Left hindlimb (tissue), 1 donor: ENCODE data around the gene CNNM2.
"Not testable (repeated sequence)": the region's sequence is repeated elsewhere in the genome, so short reads cannot be mapped to it uniquely, and the experiment has no call there.

Experiments
- DNase-seq: peaks from one replicate; pipeline ENCODE4 v3.0.0-alpha.2; 2018

CNNM2 gene

DNA sequence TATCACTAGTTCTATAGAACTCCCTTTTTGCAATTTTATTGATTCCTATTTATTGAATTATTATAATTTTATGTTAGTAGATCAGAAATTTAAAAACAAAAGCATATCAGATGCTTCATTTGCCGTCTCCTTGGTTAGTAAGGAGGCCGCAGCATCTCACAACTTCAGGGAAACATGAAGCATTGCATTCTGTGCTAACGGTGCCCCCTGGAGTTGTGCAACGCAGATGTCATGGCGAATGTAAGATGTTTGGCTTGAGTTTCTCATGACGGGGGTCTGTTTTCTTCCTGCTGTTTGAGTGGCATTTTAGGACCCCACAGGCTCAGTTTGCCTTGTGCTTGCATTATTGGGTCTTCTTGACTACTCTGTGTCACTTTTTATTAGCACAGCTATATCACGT is 124.8 kb downstream of the CNNM2 start:
- DNase-seq: no peak

DNA sequence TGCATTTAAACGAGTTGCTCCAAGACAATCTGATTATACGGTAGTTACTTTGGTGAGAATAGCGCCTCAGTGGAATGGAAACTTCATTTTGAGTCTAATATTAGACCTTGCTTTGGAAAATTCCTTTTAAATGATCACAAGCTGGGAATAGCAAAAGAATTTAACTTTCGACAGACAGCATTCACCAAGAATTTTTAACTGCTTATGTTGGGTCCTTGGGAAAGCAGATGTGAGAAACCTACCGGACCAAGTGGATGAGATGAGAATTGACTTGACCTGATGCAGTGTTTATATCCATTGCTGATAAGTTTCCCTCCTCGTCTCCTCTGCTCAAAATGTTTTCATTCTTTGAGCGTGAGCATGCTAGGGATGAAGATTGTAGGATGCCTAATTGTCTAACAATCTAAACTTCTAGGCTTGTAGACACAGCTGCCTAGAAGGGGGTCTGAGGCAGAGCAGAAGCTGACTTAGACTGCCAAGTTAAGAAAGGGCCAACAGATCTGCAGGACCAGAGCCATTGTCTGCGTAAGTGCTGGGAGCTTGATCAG is 126.9 kb downstream of the CNNM2 start:
- no peak for DNase-seq

DNA sequence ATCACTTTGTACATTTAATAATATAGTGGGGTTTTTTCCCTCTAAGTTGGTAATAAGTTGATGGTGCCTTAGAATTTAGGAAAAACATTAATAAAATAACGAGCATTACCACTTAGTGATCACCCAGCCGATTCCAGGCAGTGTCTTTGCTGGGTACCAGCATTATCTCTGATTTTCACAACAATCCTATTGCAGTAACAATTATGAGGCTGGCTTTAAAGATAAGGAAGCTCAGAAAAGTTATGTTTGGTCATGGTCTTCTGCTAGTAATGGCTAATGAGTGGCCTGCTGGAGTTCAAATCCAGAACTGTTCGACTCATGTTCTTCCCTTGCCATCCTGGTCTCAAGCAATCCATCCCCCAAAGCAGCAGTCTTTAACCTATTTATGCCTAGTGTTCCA is 127.9 kb downstream of the CNNM2 start:
- no peak for DNase-seq

DNA sequence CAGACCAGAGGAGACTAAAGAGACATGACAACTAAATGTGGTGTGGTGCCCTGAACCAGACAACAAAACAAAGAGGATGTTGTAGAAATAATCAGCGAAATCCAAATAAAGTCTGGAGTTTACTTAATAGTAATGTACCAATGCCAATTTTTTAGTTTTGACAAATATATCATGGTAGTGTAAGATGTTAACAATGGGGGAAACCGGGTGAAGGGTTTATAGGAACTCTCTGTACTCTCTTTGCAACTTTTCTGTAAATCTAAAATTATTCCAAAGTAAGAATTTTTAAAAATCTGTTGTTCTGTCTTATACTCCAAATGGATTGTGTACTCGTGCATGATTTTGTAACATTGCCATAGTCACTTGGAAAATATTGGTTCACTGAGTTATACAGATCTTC is 129.3 kb downstream of the CNNM2 start:
- no peak for DNase-seq

DNA sequence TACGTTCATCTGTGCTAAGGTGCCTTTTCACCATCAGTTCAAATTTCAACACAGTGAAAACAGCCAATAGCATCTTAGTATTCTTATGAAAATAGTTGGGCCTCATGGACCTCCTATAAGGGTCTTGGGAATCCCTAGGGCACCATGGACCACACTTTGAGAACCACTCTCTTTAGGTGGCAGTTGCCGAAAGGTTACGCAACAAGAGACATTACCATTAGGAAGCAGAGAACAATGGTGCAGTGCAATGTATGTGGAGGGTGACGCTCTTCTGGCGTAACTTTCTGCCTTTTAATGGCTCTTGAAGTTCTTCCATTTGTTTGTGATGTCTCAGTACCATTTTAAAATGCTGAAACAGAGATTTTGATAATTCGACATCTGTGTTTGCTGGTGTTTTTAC is 131.1 kb downstream of the CNNM2 start:
- no peak for DNase-seq

DNA sequence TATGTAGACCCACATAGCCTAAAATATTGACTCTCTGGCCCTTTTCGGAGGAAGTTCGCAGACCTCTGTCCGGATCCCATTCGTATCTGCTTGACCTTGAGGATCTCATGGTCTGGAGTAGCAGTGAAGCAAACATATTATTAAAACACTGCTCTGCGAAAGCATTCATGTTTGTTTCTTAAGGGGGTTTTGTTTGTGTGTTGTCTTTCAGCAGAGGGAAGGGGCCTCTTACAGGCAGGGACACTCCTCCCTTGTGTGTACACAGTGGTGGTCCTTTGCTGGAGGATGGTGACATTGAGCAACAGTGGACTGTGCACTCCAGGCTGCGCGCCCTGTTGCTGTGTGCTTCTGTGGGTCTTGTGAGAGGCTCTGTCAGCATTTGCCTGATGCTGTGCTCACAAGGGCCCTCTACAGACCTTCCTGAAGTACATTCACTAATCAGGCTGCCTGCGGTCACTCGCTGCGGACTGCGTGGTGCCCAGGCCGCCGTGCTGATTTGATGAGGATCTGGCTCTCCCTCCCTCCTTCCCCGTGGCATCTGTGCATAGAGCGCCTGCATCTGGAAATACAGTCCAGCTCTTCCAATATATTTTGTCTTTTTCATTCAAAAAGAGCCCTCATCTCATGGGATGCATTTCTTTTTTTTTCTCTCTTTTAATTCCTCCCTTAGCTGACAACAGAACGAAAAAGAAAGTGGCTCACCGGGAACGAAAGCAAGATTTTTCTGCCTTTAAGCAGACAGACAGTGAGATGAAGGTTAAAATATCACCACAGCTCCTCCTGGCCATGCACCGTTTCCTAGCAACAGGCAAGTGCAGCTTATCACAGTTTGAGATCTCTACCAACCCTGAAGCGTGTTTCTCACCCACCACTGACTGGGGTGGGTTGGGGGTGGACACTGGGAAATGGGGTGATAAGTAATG is 135.8 kb downstream of the CNNM2 start:
- peak; percentile 49 for DNase-seq

DNA sequence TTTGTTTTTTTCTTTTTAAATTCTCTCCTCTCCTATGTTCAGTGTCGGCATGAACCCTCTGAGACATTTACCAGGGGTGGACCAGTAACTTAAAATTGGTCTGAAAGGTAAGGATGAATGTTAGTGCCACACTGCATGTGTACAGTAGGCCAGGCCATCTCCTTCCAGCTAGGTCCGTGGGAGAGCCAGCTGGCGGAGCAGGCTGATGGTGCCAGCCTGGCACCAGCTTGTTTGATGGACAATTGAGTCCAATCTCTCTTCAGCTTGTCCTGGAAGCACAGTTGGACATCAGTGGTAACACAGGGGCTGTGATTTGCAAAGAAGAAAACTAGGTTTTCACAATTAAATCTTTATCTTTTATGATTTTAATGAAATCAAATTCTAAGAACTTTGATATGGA is 136.5 kb downstream of the CNNM2 start:
- DNase-seq: no peak

DNA sequence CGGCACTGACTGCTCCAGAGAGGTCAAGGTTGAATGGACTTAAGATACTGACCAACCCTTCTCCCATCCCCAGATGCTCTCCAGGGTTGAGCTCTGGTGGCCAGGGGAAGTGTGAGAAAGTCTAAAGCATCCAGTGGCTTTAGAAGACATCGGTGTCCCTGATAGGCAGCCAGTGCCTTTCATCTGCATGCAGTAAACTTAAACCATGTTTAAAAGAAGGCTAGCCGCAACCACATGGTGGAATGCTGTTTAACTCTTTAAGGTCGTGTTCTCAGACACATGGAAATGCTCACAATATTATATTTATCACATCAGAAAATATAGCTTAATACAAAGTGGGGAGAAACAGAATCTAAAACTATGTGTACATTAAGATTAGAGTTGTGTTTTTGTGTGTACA is 137.0 kb downstream of the CNNM2 start:
- DNase-seq: no peak

DNA sequence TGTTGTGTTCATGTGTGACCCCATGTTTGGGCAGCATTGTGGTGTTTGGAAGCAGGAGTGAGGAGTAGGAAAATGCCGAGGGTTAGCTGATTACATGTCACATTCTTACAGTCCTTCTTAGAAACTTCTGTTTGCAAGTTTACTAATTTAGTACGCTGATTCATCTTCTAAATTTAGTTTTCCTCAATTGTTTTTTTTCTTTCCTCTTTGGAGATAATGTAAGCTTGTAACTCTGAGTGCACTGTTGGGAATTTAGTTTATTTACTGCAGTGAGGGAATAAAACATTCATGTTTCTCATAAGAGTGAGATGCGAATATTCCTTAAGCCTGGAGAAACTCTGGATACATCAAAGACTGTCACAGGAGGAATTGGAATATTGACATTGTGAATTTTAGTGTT is 139.9 kb downstream of the CNNM2 start:
- DNase-seq: no peak

DNA sequence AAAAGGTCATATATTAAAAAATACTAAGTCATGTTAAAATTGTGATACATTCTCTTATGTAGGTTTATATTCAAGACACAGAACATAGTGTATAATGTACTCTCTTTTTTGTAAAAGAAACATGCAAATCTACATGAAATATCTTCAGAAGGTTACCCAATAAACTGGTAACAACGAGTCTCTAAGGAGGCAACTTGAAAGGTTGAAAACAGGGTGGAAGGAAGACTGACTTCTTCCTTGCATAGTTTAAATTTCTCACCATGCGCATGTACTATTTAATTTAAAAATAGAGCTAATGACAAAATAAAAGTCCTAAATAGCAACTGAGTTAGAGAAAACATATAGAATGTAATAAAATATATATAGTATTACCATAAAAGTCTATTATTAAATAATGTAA is 142.5 kb downstream of the CNNM2 start:
- DNase-seq: no peak

DNA sequence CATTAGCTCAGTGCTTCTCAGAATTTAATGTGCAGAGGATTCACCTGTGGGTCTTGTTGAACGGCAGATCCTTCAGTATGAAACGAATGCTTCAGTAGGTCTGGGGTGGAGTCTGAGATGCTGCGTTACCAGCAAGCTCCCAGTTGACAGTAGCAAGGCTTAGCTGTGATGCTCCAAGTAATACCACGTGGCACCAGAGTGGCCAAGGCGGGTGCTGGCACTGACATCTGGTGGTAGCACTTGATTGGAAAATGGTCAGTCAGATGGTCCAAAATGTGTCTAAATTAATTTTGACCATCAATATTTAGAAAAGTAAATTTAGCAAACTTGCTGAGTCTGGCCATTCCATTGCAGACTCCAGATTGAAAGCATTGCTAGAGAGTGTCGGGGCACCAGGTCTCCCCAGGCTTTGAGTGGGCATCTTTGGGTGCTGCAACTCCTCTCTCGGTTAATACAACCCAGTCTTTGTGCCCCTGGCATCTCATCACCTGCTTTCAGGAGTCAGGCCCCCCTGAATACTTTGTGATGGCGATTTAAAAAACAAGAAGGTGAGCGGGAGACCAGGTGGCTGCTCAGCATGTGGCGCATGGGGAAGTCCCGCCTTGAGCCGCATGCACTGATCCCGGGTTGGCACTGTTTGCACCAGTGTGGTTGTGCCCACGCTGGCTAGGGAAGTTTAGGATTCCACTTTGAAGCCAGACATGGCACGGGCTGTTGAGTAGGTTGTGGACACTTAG is 144.9 kb downstream of the CNNM2 start:
- no peak for DNase-seq

DNA sequence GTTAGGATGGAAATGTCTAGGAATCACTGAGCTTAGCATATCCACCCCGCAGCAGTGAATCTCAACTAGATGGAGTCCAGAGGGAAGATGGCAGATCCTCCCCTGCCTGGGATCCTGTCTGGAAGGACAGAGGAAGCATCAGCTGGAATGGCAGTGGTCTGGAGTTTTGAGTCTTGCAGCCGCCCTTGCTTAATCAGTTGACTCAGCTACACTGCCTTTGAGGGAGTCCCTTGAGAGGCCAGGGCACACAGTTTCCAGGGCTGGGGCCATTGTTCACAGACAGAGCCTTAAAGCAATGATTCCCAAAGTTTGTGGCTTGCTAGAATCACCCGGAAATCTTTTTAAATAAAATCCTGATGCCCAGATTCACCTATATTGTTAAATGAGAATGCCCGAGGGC is 146.9 kb downstream of the CNNM2 start:
- no peak for DNase-seq

DNA sequence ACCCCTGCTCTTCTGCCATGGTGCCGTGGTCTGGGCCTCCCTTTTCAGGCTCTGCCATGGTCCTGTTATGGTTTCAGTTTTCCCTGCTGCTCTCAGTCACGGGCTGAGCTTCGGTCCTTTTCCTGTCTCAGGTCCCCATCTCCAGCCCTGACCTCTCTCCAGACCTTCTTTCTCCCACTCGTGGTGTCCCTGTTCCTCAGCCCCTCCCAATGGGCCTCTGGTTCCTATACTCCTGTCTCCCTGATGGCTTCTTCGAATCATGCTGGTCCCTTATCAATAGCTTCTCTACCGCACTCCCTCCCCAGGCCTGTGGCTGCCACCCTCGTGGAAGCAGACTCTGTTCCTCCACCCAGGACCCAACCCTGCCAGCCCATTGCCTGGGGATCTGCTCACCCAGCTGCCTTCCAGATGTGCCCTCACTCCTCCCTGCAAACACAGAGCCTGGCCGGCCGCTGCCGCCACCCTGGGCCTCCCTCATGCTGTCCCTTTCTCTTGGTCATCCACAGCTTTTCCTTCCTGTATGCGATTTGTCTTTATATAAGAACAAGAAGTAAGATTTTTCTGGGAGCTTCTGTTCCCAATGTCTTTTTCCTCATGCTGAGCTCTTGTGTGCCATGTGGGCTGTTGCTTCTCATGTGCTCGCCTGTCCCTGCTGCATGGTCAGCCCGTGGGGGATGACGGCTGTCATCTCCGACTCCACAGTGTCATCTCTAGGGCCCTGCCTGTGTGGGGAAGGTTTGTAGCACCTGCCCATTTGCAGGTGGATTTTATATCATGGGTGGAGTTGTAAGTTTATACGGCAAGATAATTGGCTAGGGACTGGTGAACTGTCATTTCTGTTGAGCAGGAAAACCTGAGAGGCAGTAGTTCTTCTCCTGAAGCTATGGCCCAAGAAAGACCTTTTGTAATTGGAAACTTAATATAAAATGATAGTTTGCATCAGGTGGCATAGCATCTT is 148.3 kb downstream of the CNNM2 start:
- no peak for DNase-seq

DNA sequence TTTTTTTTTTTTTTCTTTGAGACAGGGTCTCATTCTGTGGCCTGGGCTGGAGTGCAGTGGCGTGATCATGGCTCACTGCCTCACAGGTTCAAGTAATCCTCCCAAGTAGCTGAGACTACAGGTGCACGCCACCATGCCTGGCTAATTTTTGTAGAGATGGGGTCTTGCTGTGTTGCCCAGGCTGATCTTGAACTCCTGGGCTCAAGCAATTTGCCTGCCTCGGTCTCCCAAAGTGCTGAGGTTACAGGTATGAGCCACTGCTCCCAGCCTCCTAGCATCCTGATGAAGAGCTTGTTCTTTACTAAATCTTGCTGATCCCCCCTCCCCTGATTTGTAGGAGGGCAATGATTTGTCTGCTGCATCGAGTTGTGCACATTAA is 149.0 kb downstream of the CNNM2 start:
- DNase-seq: not testable (repeated sequence)

DNA sequence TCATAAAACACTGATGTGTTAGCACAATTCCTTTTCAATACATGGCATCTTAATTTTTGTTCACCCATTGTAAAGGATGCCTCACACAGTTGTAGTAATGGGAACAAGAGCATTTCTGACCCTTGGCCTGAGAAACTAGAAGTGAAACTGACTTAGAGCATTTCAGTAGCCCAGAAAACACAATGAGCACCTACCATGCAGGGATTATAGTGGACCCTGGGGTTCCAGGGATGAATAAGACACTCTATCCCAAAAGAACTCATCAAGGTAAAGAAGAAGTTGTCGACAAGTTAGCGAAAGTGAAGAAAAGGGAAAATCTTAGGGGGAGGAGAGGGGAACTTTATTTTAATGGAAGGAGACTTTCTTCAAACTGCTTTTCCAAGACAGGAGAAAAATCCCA is 149.4 kb downstream of the CNNM2 start:
- DNase-seq: no peak

DNA sequence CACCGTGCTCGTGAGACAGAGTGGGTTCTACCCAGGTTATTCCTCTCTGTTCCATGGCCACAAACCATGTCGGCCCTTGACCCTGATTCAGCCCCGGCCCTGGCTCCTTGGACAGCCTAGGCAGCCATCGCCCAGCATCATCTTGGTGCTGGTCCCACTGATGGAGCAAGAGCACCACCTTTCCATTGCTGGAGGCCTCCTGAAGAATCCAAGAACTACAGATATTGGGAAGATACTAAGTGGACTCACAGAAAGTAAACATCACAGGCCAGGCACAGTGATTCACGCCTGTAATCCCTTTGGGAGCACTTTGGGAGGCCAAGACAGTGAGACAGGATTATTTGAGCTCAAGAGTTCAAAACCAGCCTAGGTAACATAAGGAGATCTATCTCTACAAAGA is 149.9 kb downstream of the CNNM2 start:
- DNase-seq: no peak

DNA sequence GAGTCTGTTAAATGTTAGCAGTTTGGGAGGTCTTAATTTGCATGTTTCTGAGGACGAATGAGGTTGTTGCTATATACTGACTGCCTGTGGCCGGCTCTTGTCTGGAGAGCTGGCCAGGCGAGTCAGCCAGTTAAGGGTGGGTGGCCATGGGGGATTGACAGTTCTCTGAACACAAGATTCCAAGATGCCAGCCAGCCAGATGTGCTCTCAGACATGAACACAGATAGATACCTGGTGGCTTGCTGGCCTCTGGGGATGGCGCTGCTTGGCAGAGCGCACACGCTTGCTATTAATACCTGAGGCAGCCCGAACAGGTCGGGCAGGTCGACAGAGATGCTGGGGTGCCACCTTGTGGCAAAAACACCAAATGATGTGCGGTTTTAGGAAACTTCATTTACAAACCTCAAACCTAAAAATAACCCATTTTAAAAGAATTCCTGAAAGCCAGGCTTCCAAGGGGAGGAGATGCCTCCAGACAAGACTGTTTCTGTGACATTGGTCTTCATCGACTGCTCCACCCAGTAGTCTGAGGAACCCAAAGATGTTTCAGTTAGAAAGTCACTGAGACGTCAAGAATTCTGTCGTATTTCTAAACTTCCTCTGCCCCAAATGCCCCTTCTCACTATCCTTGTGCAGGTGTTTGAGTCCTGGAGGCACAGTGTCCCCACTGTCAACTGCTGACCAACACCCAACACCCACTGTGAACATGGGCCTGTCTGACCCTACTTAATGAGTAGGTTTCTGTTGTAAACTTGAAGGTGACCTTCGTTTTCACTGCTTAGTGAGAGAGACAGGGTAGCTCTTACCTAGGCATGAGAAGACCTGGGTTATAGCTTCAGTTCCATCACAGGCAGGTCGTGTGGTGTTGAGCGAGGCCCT is 151.6 kb downstream of the CNNM2 start:
- no peak for DNase-seq

DNA sequence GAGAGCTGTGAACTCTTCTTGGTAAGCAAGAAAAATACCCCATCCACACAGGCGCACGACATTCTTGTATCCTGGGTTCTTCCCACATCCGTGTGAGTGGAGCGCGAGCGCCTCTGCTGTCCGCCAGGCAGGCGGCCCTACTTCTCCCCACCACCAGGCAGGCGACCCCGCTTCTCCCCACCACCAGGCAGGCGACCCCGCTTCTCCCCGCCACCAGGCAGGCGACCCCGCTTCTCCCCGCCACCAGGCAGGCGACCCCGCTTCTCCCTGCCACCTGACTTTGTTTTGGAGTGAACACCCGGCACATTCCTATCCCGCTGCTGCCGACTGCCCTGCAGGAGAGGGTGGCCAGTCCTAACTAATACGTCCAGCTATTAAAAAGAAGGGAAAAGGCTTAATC is 154.2 kb downstream of the CNNM2 start:
- no peak for DNase-seq

DNA sequence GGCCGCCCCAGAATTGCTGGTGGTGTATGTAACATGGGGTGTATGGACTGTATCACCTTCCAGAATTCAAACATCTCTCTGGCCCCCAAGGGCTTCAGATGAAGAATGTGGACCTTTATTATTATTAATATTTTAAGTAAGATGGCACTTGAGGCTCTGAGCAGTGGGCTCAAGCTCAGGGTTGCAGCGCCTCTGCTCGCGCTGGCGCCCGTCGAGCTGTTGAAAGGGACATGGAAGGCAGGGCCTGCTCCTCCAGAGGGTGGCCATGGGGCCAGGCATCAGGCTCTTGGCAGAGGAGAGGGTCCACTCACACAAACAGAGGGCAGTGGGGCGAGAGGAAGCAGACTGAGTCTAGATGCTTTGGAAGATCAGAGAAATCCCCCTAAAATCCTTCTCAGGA is 154.8 kb downstream of the CNNM2 start:
- DNase-seq: no peak

DNA sequence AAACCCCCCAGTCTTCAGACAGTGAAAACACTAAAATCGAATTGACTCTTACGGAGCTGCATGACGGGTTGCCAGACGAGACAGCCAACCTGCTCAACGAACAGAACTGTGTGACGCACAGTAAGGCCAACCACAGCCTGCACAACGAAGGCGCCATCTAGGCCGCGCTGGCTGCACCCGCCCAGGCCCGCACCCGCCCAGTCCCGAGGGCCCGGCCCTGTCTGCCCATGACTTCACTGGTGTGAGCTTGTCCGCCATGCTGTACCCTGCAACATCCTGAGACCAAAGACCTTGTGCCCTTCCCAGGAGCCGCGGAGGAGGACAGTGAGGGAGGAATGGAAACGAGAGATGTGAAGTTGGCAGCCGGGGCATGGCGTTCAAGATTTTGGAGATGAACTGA is 158.9 kb downstream of the CNNM2 start:
- DNase-seq: no peak

DNA sequence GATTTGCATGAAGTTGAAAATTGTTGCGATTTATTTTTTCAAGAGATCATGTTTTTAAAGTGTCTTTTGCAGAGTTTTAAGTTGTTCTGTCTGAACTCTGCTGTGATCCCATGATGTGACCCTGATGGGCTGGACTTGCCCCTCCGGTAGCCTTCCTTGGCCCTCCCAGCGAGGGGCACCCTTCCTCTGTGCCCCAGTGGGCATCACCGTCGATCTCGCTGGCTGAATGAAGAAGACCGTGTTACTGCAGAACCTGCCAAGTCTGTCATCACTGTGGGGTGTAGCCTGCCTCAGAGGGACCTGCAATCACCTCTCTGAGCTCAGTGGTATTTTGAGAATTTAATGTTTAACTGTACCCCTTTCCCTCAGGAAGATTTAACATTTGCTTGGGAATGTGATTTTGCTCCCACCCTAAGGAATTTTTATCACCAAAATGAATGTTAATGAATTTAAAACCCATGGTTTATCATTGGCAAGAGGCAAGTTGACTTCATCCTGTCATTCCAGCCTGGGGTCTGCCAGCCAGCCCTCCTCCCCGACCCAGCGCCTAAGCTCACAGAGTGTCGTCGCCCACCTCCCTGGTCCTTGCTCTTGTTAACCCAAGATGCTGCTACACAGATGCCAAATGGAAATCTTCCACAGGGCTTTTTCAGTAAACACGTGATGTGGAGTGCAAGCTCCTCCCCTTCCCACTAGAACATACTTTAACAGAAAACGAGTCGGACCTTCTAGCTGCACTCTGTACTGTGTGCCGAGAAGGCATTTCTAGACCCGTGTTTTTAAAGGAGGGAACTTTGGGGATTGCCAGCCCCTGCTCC is 159.6 kb downstream of the CNNM2 start:
- DNase-seq: no peak
